GM18519 (cell line): ENCODE results near the gene LIPH.
"Not testable (repeated sequence)": the region's sequence is repeated elsewhere in the genome, so short reads cannot be mapped to it uniquely, and the experiment has no call there.

Source experiments
- ATAC-seq: cut with Tn5 transposase; IDR thresholded peaks from one replicate; pipeline ENCODE4 v1.9.1; 2021; ENCODE audit warnings: mild to moderate bottlenecking, moderate library complexity; ENCODE audit not compliant: unreplicated experiment, low FRiP score

The LIPH gene

DNA sequence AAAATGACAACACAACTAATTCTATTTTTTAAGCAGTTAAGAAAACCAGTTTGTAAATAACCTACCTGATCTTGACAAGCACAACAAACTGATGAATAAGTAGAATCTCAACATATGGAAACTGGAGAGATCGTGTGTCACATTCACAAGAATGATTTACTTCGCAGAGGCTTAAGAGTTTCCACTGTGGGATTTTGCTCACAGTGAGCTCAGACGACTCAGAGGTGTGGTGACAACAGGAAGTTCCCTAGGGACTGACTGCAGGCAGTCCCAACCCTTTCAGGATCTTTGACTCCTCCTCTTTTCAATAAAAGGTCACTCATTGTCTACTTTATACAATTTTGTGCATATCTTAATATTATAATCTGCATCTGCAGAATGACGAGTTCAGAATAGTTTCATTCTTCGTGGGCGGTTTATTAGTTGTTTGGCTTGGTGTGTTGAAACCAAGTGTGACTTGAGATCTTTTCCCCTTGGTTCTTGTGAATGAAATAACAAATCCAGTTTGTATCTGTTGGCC lies at the start of gene LIPH:
TSS of gene LIPH (minus strand) at position 231 of the 520 bp plus-strand sequence. CDS start at position 114, 117 bp downstream.
- ATAC-seq = no peak

- peak; percentile 51 for ATAC-seq
These were observed 43.1 kb upstream of the LIPH start for GRCh38 chr3:185595526-185595925.

- no peak for ATAC-seq
These were observed 41.7 kb upstream of the LIPH start for GRCh38 chr3:185594073-185594472.

DNA sequence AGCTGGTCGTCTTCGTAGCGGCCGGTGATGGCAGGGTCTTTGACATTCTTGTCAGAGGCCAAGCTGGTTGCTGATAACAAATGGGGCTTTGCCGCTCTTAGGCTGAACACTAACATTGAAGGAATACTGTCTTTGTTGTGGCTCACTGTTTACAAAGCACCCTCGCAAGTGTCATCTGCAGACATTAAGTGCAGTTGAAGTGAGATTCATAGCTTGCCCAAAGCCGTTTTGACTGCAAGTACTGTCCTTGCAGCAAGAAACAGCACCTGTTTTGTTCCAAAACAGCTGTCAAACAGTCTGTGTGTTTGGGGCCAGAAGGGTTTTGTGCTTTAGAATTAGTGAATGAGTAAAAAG lies 34.3 kb upstream of the LIPH start:
- ATAC-seq = no peak

GRCh38 chr3:185585859-185586685 lies 33.7 kb upstream of the LIPH start, which contains the start of gene SENP2:
Gene SENP2, plus strand, starts transcription at chr3:185586295. Its CDS starts 119 bp downstream, at chr3:185586414.
- peak; percentile 88 for ATAC-seq

GRCh38 chr3:185585518-185585858 lies 33.1 kb upstream of the LIPH start:
- no peak for ATAC-seq

- no peak for ATAC-seq
These were observed 32.3 kb upstream of the LIPH start for GRCh38 chr3:185584686-185585085.

GRCh38 chr3:185583925-185584324 lies 31.5 kb upstream of the LIPH start:
- ATAC-seq = no peak

GRCh38 chr3:185582871-185583270 lies 30.5 kb upstream of the LIPH start:
- no peak for ATAC-seq

DNA sequence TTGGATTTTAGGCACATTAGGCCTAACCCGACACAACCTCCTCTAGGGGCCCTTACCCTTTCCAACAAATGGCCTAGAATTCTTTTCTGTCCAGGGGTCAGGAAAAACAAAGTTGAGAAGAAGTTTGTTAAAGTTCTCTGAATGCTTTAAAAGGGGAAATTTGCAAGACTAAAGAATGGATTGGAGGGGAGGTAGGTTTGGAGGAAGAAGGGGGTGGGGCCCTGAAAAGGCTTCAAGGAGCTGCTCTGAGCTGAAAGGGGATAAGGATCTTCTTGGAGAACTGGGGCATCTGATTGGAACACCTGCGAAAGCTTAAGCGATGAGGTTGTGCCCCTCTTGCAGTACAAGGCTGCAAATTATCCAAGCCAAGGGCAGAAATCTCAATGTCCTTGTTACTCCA lies 29.8 kb upstream of the LIPH start:
- no peak for ATAC-seq

- ATAC-seq = not testable (repeated sequence)
These were observed 22.9 kb upstream of the LIPH start for GRCh38 chr3:185575108-185575869.

GRCh38 chr3:185572183-185572582 lies 19.8 kb upstream of the LIPH start:
- ATAC-seq = no peak

DNA sequence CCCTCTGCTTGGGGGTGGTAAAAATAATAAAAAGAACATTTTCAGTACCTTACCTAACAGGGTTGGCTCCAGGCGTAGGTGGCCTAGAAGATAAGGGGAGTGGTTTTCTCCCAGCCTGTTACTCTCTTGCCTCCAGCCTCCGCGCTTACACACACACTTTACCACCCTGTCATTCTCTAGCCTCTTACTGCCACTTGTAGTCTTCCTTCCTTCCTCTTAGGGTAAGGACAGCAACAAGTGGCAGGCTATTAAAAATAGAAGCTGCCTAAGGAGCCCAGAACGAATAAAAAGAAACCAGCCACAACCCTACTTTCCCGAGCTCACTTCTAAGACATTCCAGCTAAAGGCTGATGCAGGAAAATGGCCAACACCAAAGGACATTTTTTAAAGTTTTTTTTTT lies 9.6 kb upstream of the LIPH start:
- ATAC-seq = no peak

- no peak for ATAC-seq
These were observed 9.1 kb upstream of the LIPH start for GRCh38 chr3:185561374-185561943.

DNA sequence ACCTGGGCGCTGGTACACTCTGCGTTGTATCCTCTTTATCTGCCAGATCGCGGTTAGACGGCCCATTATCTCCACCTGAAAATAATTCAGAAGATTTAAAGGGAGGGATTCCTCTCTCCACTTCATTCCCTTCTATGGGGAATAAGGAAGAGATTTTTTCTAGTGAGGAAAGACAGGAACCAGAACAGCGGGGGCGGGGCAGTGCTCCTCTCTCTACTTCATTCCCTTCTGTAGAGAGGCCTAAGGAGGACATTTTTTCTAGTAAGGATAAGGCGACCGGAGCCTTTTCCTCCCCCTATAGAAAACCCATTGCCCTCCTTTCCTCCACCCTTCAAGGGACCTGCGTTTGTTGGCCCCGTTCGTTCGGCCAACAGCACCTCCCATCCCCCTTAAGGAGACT lies 8.3 kb upstream of the LIPH start:
- ATAC-seq = no peak

DNA sequence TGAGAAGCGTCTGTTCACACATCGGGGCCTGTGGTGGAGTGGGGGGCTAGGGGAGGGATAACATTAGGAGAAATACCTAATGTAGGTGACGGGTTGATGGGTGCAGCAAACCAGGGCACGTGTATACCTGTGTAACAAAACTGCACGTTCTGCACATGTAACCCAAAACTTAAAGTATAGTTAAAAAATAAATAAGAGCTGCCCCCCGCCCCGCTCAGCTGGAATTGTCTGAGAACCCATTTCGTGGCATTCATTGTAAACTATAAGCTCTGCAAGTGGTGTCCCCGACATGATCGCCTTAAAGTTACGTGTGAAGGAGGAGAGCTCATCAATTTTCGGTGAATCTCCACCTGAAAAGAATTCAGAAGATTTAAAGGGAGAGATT lies 7.3 kb upstream of the LIPH start:
- ATAC-seq = no peak

- ATAC-seq = no peak
These were observed 6.0 kb upstream of the LIPH start for GRCh38 chr3:185558395-185558794.

GRCh38 chr3:185556640-185557039 lies 4.3 kb upstream of the LIPH start:
- not testable (repeated sequence) for ATAC-seq

- ATAC-seq = no peak
These were observed 3.5 kb upstream of the LIPH start for GRCh38 chr3:185555860-185556347.

- ATAC-seq = no peak
These were observed 2.7 kb upstream of the LIPH start for GRCh38 chr3:185555101-185555501.

GRCh38 chr3:185549651-185550111 lies 2.7 kb downstream of the LIPH start:
- no peak for ATAC-seq
